Activated T-cell treated with anti-CD3 and anti-CD28 coated beads for 4 hours (primary cell): ENCODE data around the gene EEPD1.
"Not testable (repeated sequence)": the region's sequence is repeated elsewhere in the genome, so short reads cannot be mapped to it uniquely, and the experiment has no call there.

Experiments used
- DNase-seq: peaks from one replicate; pipeline ENCODE4 v3.0.0-alpha.2; 2020

EEPD1 gene

GRCh38 chr7:36217961-36218284, 64.9 kb downstream of the EEPD1 start:
- DNase-seq = no peak

GRCh38 chr7:36219429-36219828, 66.4 kb downstream of the EEPD1 start:
- no peak for DNase-seq

GRCh38 chr7:36223851-36224250, 70.8 kb downstream of the EEPD1 start:
- no peak for DNase-seq

DNA sequence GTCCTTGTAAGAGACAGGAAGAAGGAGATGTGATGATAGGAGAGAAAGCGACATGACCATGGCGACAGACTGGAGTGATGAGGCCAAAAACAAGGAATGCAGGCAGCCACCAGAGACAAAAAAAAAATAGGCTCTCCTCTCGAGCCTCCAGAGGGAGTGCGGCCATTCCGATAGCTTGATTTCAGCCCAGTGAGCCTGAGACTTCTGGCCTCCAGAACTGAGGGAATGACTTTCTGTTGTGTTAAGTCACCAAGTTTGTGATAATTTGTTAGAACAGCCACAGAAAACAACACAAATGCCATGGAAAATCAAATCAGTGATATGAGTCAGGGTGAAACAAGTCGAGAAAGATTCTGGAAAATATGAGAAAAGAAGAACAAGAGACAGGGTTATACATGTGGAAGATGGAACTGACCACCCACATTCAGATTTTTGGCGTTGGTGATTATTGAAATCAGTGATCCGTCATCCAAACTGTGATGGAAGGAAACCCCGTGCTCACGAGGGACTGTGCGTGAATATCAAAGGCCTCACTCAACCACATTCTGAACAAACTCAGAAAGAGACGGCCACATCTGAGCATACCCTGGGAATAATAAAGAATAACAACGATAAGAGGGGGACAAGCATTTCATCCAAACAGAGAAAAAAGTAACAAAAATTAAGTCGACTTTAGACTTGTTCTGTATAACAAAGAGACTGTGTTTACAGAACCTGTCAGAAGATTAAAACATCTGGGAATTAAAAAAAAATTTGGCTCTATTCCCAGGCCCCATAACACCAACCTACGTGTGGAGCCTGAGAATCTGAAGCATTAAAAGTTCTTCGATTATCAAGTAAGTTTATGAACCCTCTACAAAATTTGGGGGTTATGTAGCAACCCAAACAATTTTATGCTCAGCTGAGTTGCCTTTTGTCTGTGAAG, 72.1 kb downstream of the EEPD1 start:
- no peak for DNase-seq

- DNase-seq = no peak
These were observed 73.1 kb downstream of the EEPD1 start for GRCh38 chr7:36226151-36226550.

DNA sequence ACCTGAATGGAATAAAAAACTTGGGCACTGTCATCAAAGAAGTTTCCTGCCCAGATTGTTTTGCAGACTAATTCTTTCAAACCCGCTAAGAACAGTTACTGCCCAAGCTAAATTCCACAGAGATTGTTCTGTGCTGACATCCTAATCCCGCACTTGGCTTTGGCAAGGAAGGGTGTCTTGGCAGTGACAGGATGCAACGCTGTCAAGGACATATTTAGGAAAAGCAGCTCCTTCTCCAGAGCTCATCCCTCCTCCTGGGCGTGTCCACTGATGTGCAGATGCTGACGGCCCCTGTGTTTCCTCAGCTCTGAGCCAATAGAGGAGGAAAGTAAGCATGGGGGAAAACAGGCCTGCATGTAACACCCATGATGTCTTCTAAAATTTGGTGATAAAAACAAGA, 74.2 kb downstream of the EEPD1 start:
- no peak for DNase-seq

DNA sequence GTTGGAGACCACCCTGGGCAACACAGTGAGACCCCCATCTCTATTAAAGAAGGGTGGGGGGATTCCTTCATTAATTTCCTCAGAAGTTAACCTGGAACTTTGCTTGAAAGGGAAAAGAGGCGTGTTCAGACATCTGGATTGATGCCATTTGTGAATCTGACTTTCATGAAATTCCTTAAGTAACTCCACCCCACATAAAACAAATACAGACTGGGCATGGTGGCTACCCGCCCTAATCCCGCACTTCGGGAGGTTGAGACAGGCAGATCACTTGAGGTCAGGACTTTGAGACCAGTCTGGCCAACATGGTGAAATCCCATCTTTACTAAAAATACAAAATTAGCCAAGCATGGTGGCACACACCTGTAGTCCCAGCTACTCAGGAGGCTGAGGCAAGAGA, 75.0 kb downstream of the EEPD1 start:
- no peak for DNase-seq

GRCh38 chr7:36231406-36231805, 78.4 kb downstream of the EEPD1 start:
- no peak for DNase-seq

DNA sequence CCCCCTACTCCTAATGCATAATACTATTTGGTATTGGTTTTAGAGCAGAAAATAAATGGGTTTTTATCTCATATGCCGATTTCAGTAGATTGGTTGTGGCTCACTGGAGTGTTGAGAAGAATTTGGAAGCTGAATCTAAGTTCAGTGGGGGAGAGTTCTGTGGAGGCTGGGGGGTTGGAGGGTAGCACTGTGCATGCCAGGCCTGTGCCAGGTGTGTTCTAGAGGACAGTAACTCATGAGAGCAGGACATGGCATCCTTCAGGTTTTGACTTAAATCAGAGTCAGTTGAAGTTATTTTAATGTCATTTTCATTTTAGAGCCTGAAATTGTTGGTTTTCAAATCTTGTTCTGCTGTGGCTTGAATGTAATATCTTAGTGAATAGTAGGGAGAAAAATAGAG, 79.5 kb downstream of the EEPD1 start:
- no peak for DNase-seq

DNA sequence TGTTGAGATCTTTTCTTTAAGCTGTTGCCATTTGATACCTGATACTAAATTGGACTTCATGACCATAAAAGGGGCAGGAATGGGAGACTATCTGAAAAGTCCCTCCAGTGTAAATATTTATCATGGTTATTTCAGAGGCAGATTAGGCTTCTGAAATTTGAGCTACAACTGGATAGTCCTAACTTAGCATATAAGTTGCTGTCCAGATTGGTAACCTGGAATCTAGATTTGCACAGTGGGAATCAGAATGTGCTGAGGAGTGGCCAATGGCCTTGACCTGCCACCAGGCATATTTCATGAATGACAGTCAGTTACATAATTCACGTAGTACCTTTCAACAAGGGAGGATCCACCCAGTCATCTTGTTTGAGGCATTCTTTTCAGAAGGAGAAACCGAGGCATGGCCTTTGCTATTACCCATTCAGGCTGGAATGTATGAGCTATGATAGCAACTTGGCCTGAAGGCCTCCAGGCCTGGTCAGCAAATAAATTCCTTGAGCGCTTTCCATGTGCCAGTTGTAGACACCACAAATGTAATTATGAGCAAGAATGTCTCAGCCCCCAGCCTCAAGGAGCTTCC, 80.0 kb downstream of the EEPD1 start:
- DNase-seq = no peak

DNA sequence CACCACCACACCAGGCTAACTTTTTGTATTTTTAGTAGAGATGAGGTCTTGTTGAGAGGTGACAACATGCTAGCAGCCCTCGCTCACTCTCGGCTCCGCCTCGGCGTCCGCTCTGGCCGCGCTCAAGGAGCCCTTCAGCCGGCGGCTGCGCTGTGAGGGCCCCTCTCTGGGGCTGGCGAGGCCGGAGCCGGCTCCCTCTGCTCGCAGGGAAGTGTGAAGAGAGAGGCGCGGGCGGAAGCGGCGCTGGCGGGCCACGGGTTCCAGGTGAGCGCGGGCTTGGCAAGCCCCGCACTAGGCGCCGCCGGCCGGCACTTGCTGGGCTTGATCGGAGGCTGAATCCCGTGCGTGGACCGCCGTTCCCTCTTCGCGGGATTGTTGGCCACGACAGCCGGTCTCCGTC, 83.0 kb downstream of the EEPD1 start:
- DNase-seq = no peak

DNA sequence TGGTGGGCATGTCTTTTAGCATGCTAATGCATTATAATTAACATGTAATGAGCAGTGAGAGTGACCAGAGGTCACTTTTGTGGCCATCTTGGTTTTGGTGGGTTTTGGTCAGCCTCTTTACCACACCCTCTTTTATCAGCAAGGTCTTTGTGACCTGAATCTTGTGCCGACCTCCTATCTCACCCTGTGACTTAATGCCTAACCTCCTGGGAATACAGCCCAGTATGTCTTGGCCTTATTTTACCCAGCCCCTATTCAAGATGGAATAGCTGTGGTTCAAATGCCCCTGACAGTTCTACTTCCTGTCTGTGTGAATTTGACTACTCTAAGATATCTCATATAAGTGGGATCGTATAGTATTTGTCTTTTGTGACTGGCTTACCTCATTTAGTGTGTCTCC, 85.1 kb downstream of the EEPD1 start:
- no peak for DNase-seq

- not testable (repeated sequence) for DNase-seq
These were observed 90.3 kb downstream of the EEPD1 start for GRCh38 chr7:36243356-36243755.

DNA sequence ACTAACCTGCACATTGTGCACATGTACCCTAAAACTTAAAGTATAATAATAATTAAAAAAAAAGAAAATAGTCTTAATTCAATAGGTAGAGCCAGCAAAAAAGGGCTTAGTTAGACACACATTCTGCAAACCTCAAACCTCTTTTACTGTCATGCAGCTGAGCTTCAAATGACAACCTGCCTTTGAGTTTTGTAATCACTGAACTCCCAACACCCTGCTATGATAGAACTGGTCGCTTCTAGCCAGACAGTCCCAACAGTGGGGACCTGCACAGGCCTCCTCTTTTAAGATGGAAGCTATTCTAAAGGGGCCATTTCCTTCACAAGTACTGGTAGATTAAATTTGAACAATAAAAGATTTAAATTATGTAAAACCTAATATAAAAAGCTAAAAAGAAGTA, 90.9 kb downstream of the EEPD1 start:
- DNase-seq = not testable (repeated sequence)

- no peak for DNase-seq
These were observed 91.4 kb downstream of the EEPD1 start for GRCh38 chr7:36244429-36244828.

- DNase-seq = no peak
These were observed 92.7 kb downstream of the EEPD1 start for GRCh38 chr7:36245684-36246299.

- DNase-seq = no peak
These were observed 96.0 kb downstream of the EEPD1 start for GRCh38 chr7:36249091-36249490.

- DNase-seq = no peak
These were observed 100.6 kb downstream of the EEPD1 start for GRCh38 chr7:36253699-36254098.

- DNase-seq = not testable (repeated sequence)
These were observed 105.6 kb downstream of the EEPD1 start for GRCh38 chr7:36258510-36259259.

- no peak for DNase-seq
These were observed 107.4 kb downstream of the EEPD1 start for GRCh38 chr7:36260481-36260880.

GRCh38 chr7:36261019-36261754, 108.1 kb downstream of the EEPD1 start:
- no peak for DNase-seq

- DNase-seq = no peak
These were observed 109.4 kb downstream of the EEPD1 start for GRCh38 chr7:36262309-36263094.
